EH (cell line): ENCODE data around the gene MAP3K21.

Experiments used
- DNase-seq: peaks from one replicate; pipeline ENCODE4 v3.0.0-alpha.2; 2015; ENCODE audit warnings: low read depth

MAP3K21 gene

GRCh38 chr1:233389893-233390292 lies 62.4 kb downstream of the MAP3K21 start:
- DNase-seq: no peak

- no peak for DNase-seq
Measured at GRCh38 chr1:233390842-233391737, 63.6 kb downstream of the MAP3K21 start.

- DNase-seq: no peak
Measured at GRCh38 chr1:233393084-233393840, 65.7 kb downstream of the MAP3K21 start.

GRCh38 chr1:233393926-233394680 lies 66.6 kb downstream of the MAP3K21 start:
- no peak for DNase-seq

- peak; percentile 57 for DNase-seq
Measured at GRCh38 chr1:233394860-233395717, 67.6 kb downstream of the MAP3K21 start.

- no peak for DNase-seq
Measured at GRCh38 chr1:233395863-233396646, 68.5 kb downstream of the MAP3K21 start.

GRCh38 chr1:233406339-233406960 lies 78.9 kb downstream of the MAP3K21 start:
- no peak for DNase-seq

GRCh38 chr1:233406994-233407631 lies 79.6 kb downstream of the MAP3K21 start:
- no peak for DNase-seq

- no peak for DNase-seq
Measured at GRCh38 chr1:233409540-233409939, 82.0 kb downstream of the MAP3K21 start.

- no peak for DNase-seq
Measured at GRCh38 chr1:233410906-233411305, 83.4 kb downstream of the MAP3K21 start.

- DNase-seq: no peak
Measured at GRCh38 chr1:233412812-233413211, 85.3 kb downstream of the MAP3K21 start.

- DNase-seq: no peak
Measured at GRCh38 chr1:233421293-233421692, 93.8 kb downstream of the MAP3K21 start.

GRCh38 chr1:233424779-233425178 lies 97.3 kb downstream of the MAP3K21 start:
- DNase-seq: no peak

GRCh38 chr1:233427907-233428306 lies 100.4 kb downstream of the MAP3K21 start:
- DNase-seq: no peak

GRCh38 chr1:233431753-233432403 lies 104.4 kb downstream of the MAP3K21 start:
- no peak for DNase-seq

GRCh38 chr1:233432916-233433315 lies 105.4 kb downstream of the MAP3K21 start:
- peak; percentile 1 for DNase-seq

GRCh38 chr1:233433436-233434210 lies 106.1 kb downstream of the MAP3K21 start:
- DNase-seq: no peak
